Measurements from ENCODE around the gene COL15A1. TPM values are rescaled to one million over a fixed set of nuclear protein-coding genes. Genes with fewer than 3 reads are reported as not detected.

The COL15A1 gene
- total RNA-seq, 1 experiment from 2014 or later = not detected

GRCh38 chr9:99069075-99069474, 125.4 kb downstream of the COL15A1 start:
- Histone ChIP-seq H3K4me1 (ENCODE audit: insufficient read depth, low read length) (no peaks in the 10 kb centered on the region), H3K27ac (ENCODE audit: insufficient read length, low read depth, low read length) (no peak overlapping the region), H4K5ac (ENCODE audit: insufficient read length, low read depth, low read length) (no peak overlapping the region), H2BK5ac (ENCODE audit: insufficient read length, low read length) (no peak overlapping the region), H2BK20ac (ENCODE audit: low read depth, low read length, poor library complexity, severe bottlenecking) (no peak overlapping the region), H3K4ac (ENCODE audit: low read depth, low read length) (no peak overlapping the region), H4K91ac (ENCODE audit: insufficient read length, low read depth, low read length) (no peak overlapping the region), H2BK120ac (ENCODE audit: low read depth, low read length, poor library complexity, severe bottlenecking) (no peak overlapping the region), H2BK15ac (ENCODE audit: low read depth, low read length) (no peak overlapping the region), H4K8ac (replicated peaks; ENCODE audit: insufficient read length, low read depth, low read length) (no peak overlapping the region), H3T11ph (ENCODE audit: low read length) (no peak overlapping the region), H3K18ac (ENCODE audit: insufficient read length, low read depth, low read length) (no peak overlapping the region), H3K23ac (ENCODE audit: insufficient read length, low read depth, low read length) (no peak overlapping the region), H3K56ac (ENCODE audit: insufficient read length, low read depth, low read length) (no peak overlapping the region), H3K79me1 (ENCODE audit: insufficient read depth, low read depth, low read length, poor library complexity, severe bottlenecking) (no peaks in the 10 kb centered on the region), H3K4me2 (ENCODE audit: insufficient read depth, insufficient read length, low read length) (no peak overlapping the region), H2AFZ (ENCODE audit: low read length) (no peak overlapping the region), H2AK5ac (ENCODE audit: insufficient read length, low read length) (no peak overlapping the region), H2BK12ac (ENCODE audit: insufficient read length, low read depth, low read length) (no peak overlapping the region), H3K9me3 (ENCODE audit: control insufficient read depth, low read depth, low read length) (no peaks in the 10 kb centered on the region), H3K9ac (ENCODE audit: extremely low read depth, insufficient read length, low read length) (no peak overlapping the region), H3K79me2 (ENCODE audit: insufficient read depth, low read length) (no peaks in the 10 kb centered on the region), H3K14ac (ENCODE audit: insufficient read depth, low read length) (no peak overlapping the region), H4K20me1 (ENCODE audit: control insufficient read depth, insufficient read depth, insufficient read length) (no peaks in the 10 kb centered on the region), H3K23me2 (ENCODE audit: insufficient read length, low read depth, low read length, poor library complexity, severe bottlenecking) (no peaks in the 10 kb centered on the region), H3K27me3 (ENCODE audit: insufficient read depth, low read length) (no peaks in the 10 kb centered on the region)
- Mint-ChIP-seq H3K4me3 (no peak overlapping the region), H3K9me3 (no peaks in the 10 kb centered on the region), H3K4me1 (peaks cover 5 to 9% of the 10 kb centered on the region in 2 experiments; a peak in 2 of 4 replicates), H3K36me3 (ENCODE audit: insufficient read depth in 1 of 3, low read depth in 3 of 3) (no peaks in the 10 kb centered on the region), H3K27ac (no peak overlapping the region), H3K27me3 (ENCODE audit: low read depth) (no peaks in the 10 kb centered on the region; the same call in 1 of the 2 replicates)
- no CpG with 5 or more reads among the region's 1 CpG for WGBS (ENCODE audit: extremely low coverage, insufficient read length, low lambda C conversion rate)
- TF ChIP-seq CTCF (conservative IDR thresholded peaks at IDR 0.05) = no peak
- no peak for DNase-seq
